ENCODE measurements around the gene ACADS.

The ACADS gene

GRCh38 chr12:120749256-120749655 lies 23.6 kb downstream of the ACADS start:
- FAIRE-seq (no peak), DNase-seq (ENCODE audit: insufficient read length, low spot score) (no peak)
- TF ChIP-seq SPI1 (IDR thresholded peaks at IDR 0.05; ENCODE audit: low read depth, low read length): no peak
- TF ChIP-seq TAF1 (IDR thresholded peaks at IDR 0.05; ENCODE audit: low read depth, low read length): no peak
- TF ChIP-seq POLR2AphosphoS5 (IDR thresholded peaks at IDR 0.05; ENCODE audit: low read depth, low read length): no peak
- no peak for TF ChIP-seq POLR2A (IDR thresholded peaks at IDR 0.05; ENCODE audit: low read depth, low read length)
- no peak for TF ChIP-seq POU2F2 (IDR thresholded peaks at IDR 0.05; ENCODE audit: low read depth, low read length)
- TF ChIP-seq PAX5 (IDR thresholded peaks at IDR 0.05; ENCODE audit: insufficient read depth, low read length, severe bottlenecking): no peak

- TF ChIP-seq POLR2A (IDR thresholded peaks at IDR 0.05; ENCODE audit: low read depth, low read length) (no peak), PAX5 (IDR thresholded peaks at IDR 0.05; ENCODE audit: insufficient read depth, low read length, severe bottlenecking) (no peak), POLR2AphosphoS5 (IDR thresholded peaks at IDR 0.05; ENCODE audit: low read depth, low read length) (no peak), TAF1 (IDR thresholded peaks at IDR 0.05; ENCODE audit: low read depth, low read length) (no peak), POU2F2 (IDR thresholded peaks at IDR 0.05; ENCODE audit: low read depth, low read length) (no peak), SPI1 (IDR thresholded peaks at IDR 0.05; ENCODE audit: low read depth, low read length) (no peak)
- no peak for DNase-seq (ENCODE audit: insufficient read length, low spot score)
- FAIRE-seq: no peak
Observed at GRCh38 chr12:120750806-120751205, 25.2 kb downstream of the ACADS start.

- DNase-seq (ENCODE audit: insufficient read length, low spot score) (no peak), FAIRE-seq (no peak)
- TF ChIP-seq SPI1 (IDR thresholded peaks at IDR 0.05; ENCODE audit: low read depth, low read length) (no peak), POU2F2 (IDR thresholded peaks at IDR 0.05; ENCODE audit: low read depth, low read length) (no peak), TAF1 (IDR thresholded peaks at IDR 0.05; ENCODE audit: low read depth, low read length) (no peak), PAX5 (IDR thresholded peaks at IDR 0.05; ENCODE audit: insufficient read depth, low read length, severe bottlenecking) (no peak), POLR2A (IDR thresholded peaks at IDR 0.05; ENCODE audit: low read depth, low read length) (no peak), POLR2AphosphoS5 (IDR thresholded peaks at IDR 0.05; ENCODE audit: low read depth, low read length) (no peak)
Observed at GRCh38 chr12:120751389-120751788, 25.8 kb downstream of the ACADS start.

DNA sequence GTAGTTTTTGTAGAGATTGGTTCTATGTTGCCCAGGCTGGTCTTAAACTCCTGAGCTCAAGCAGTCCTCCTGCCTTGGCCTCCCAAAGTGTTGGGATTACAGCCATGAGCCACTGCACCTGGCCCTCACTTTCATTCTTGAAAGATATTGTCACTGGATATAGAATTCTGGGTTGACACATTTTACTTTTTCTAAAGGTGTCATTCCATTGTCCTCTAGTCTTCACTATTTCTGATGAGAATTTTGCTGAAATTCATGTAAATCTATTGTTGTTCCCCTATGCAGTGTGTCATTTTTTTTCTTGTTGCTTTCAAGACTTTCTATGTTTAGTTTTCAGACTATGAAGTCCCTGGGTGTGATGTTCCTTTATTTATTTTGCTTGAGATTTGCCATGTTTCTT lies 29.2 kb downstream of the ACADS start:
- no peak for TF ChIP-seq TAF1 (IDR thresholded peaks at IDR 0.05; ENCODE audit: low read depth, low read length)
- no peak for TF ChIP-seq POLR2AphosphoS5 (IDR thresholded peaks at IDR 0.05; ENCODE audit: low read depth, low read length)
- TF ChIP-seq POU2F2 (IDR thresholded peaks at IDR 0.05; ENCODE audit: low read depth, low read length): no peak
- TF ChIP-seq PAX5 (IDR thresholded peaks at IDR 0.05; ENCODE audit: insufficient read depth, low read length, severe bottlenecking): no peak
- no peak for FAIRE-seq

DNA sequence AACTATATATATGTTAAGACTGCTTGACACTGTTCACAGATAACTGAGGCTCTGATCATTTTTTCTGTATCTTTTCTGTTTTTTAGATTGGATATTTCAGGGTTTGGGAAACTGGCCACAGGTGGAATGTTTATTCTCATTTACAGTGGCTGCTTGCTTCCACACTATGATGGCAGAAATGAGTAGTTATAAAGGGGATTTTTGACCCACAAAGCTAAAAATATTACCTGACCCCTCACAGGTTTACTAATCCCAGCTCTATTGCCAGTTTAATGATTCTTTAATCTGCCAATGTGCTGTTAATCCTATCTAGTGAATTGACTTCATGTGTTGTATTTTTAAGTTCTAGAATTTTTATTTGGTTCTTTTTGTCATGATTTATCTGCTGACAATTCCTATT lies 29.6 kb downstream of the ACADS start:
- no peak for DNase-seq (ENCODE audit: insufficient read length, low spot score)
- TF ChIP-seq SPI1 (IDR thresholded peaks at IDR 0.05; ENCODE audit: low read depth, low read length): no peak
- TF ChIP-seq TAF1 (IDR thresholded peaks at IDR 0.05; ENCODE audit: low read depth, low read length): no peak
- no peak for TF ChIP-seq POU2F2 (IDR thresholded peaks at IDR 0.05; ENCODE audit: low read depth, low read length)
- no peak for TF ChIP-seq POLR2AphosphoS5 (IDR thresholded peaks at IDR 0.05; ENCODE audit: low read depth, low read length)
- TF ChIP-seq POLR2A (IDR thresholded peaks at IDR 0.05; ENCODE audit: low read depth, low read length): no peak
- no peak for TF ChIP-seq PAX5 (IDR thresholded peaks at IDR 0.05; ENCODE audit: insufficient read depth, low read length, severe bottlenecking)
- FAIRE-seq: no peak

More for the DNA sequence above, 29.2 kb downstream of the ACADS start:
- DNase-seq (ENCODE audit: insufficient read length, low spot score): no peak

DNA sequence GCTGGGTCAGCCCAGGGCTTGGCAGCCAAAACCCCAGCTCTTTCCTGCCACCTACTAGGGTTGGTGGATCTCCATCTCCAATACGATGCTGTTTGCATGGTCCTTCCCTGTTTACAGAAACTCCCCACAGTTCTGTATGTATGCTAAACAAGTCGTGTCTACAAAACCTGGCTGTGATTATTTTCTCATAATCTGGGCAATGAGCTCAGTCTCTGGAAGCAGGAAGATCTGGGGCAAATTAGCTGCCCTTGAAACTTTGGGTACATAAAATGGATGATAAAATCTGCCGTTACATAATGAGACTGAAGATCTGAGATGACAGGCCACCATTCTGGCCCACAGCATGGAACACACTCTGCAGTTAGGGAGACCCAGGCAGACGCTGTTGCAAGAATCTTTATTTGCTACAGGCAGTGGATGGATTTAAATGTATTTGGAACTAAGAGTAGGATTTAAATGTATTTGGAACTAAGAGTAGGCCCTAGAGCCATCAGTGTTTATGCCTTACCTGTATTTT lies 31.7 kb downstream of the ACADS start:
- DNase-seq (ENCODE audit: insufficient read length, low spot score) (no peak), FAIRE-seq (no peak)
- no peak for TF ChIP-seq POLR2A (IDR thresholded peaks at IDR 0.05; ENCODE audit: low read depth, low read length)
- no peak for TF ChIP-seq POLR2AphosphoS5 (IDR thresholded peaks at IDR 0.05; ENCODE audit: low read depth, low read length)
- TF ChIP-seq SPI1 (IDR thresholded peaks at IDR 0.05; ENCODE audit: low read depth, low read length): no peak
- no peak for TF ChIP-seq POU2F2 (IDR thresholded peaks at IDR 0.05; ENCODE audit: low read depth, low read length)
- TF ChIP-seq PAX5 (IDR thresholded peaks at IDR 0.05; ENCODE audit: insufficient read depth, low read length, severe bottlenecking): no peak
- no peak for TF ChIP-seq TAF1 (IDR thresholded peaks at IDR 0.05; ENCODE audit: low read depth, low read length)

DNA sequence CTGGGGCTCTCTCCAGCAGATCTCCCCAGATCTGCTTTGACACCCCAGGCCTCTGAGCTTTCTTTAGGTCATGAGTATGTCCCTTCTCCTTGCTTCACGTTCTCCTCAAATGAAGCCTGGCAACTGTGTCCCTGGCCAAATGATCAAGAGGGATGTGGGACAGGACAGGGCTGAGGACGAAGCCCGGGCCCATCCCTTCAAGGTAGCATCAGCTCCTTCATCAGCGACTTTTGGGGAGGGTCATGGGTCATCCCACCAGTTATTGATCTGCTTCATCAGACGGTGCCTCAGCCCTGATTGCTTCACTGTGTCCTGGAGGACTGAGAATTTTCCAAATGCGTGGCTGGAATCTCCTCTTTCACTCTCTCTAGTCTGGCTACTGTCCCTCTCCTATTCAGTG lies 32.3 kb downstream of the ACADS start:
- TF ChIP-seq POLR2A (IDR thresholded peaks at IDR 0.05; ENCODE audit: low read depth, low read length) (no peak), SPI1 (IDR thresholded peaks at IDR 0.05; ENCODE audit: low read depth, low read length) (no peak), POLR2AphosphoS5 (IDR thresholded peaks at IDR 0.05; ENCODE audit: low read depth, low read length) (no peak), TAF1 (IDR thresholded peaks at IDR 0.05; ENCODE audit: low read depth, low read length) (no peak), PAX5 (IDR thresholded peaks at IDR 0.05; ENCODE audit: insufficient read depth, low read length, severe bottlenecking) (no peak), POU2F2 (IDR thresholded peaks at IDR 0.05; ENCODE audit: low read depth, low read length) (no peak)
- FAIRE-seq: no peak
- no peak for DNase-seq (ENCODE audit: insufficient read length, low spot score)

GRCh38 chr12:120758798-120759590 lies 33.4 kb downstream of the ACADS start:
- TF ChIP-seq SPI1 (IDR thresholded peaks at IDR 0.05; ENCODE audit: low read depth, low read length): peak; percentile 69
- no peak for TF ChIP-seq TAF1 (IDR thresholded peaks at IDR 0.05; ENCODE audit: low read depth, low read length)
- DNase-seq (ENCODE audit: insufficient read length, low spot score): no peak
- FAIRE-seq: no peak

DNA sequence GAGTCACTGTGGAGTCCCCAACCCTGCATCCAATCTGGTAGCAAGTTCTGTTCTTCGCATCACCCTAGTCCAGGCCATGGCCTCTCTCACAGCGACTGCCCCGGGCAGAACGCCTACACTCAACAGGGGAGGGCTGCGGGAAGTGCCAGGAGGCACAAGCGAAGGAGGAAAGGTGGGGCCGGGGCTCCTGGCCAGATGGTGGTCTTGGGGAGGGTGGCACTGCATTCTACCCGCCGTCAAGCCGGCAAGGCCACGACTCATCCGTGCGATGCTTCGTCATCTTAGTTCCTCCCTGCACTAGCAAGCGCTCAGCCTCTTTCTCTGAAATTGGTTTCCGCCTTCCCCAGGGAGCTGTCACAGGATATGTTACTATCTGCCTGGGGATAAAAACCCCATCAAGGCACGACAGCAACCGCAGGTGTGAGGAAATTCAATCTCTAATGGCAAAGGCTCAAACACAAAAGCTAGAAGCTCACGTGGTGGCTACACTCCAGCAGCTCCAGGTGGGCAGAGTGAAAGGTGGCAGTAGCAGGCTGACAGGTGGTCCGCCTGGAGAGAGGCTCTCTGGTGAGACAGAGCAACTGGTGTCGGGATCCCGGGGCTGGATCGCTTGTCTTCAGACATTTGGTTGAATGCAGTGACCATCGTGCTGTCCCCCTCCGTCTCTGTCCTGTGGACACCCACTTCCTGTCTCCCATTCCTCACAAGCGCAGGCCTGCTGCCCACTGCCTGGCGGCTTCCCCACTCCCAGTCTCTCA lies 34.1 kb downstream of the ACADS start:
- FAIRE-seq (no peak), DNase-seq (ENCODE audit: insufficient read length, low spot score) (no peak)
- TF ChIP-seq POLR2AphosphoS5 (IDR thresholded peaks at IDR 0.05; ENCODE audit: low read depth, low read length) (no peak), POLR2A (IDR thresholded peaks at IDR 0.05; ENCODE audit: low read depth, low read length) (peak; percentile 16; the same call in 1 of the 2 replicates)
